GM10248 (cell line): ENCODE results near the gene PITPNC1.
A peak's percentile ranks its signal among the peaks of the same experiment; 100 is the strongest.

Source experiments
- CTCF ChIA-PET: fragments of 300-600 bp; sonication (Branson Sonifier 250); formaldehyde crosslinking; extraction: SDS; loops from one replicate; lab custom pipeline; 2021; ENCODE audit warnings: antibody characterized with exemption; lab: Yijun Ruan, JAX
- POLR2A ChIA-PET: fragments of 350-650 bp; sonication (Branson Sonifier 250); formaldehyde crosslinking; extraction: SDS; loops from one replicate; lab custom pipeline; 2020; ENCODE audit warnings: antibody characterized with exemption; lab: Yijun Ruan, JAX
- DNase-seq: peaks from one replicate; pipeline ENCODE4 v3.0.0; 2012; ENCODE audit errors: extremely low spot score
- CTCF ChIP-seq: IDR thresholded peaks from 2 replicates; pipeline ENCODE4 v1.5.1; 2012; ENCODE audit warnings: mild to moderate bottlenecking, low read depth; ENCODE audit errors: extremely low read depth, missing control alignments, control extremely low read depth

PITPNC1 gene

GRCh38 chr17:67546578-67547527 lies 169.8 kb downstream of the PITPNC1 start:
- peak; percentile 83 for DNase-seq
- POLR2A ChIA-PET: no interaction called here
- TF ChIP-seq CTCF: no peak
- CTCF ChIA-PET: interaction anchor here (0.6 to 3.3 kb wide), 6 partner anchors 12 to 168 kb away, joined by 3 to 10 read pairs (median 4); no protein-coding TSS in a partner anchor

- ChIA-PET CTCF (interaction anchor here (1.8 to 3.3 kb wide), 2 partner anchors 26 to 170 kb away, joined by 4 to 10 read pairs; no protein-coding TSS in a partner anchor), POLR2A (no interaction called here)
These were observed 171.6 kb downstream of the PITPNC1 start for GRCh38 chr17:67548693-67549092.

GRCh38 chr17:67549820-67550219 lies 172.7 kb downstream of the PITPNC1 start:
- ChIA-PET POLR2A (no interaction called here), CTCF (interaction anchor here (0.8 to 2.2 kb wide), 6 partner anchors 9 to 79 kb away, joined by 3 to 8 read pairs (median 4); no protein-coding TSS in a partner anchor)
- TF ChIP-seq CTCF: no peak
- DNase-seq: no peak

More at GRCh38 chr17:67548693-67549092, 171.6 kb downstream of the PITPNC1 start:
- no peak for DNase-seq
- TF ChIP-seq CTCF: no peak

- DNase-seq: no peak
- CTCF ChIA-PET: no interaction called here
- no peak for TF ChIP-seq CTCF
- POLR2A ChIA-PET: no interaction called here
These were observed 177.6 kb downstream of the PITPNC1 start for GRCh38 chr17:67554634-67555033.

- CTCF ChIA-PET: interaction anchor here (1.1 to 2.2 kb wide), 3 partner anchors 19 to 181 kb away, joined by 3 to 9 read pairs (median 3); no protein-coding TSS in a partner anchor
- DNase-seq: no peak
- POLR2A ChIA-PET: no interaction called here
- no peak for TF ChIP-seq CTCF
These were observed 178.8 kb downstream of the PITPNC1 start for GRCh38 chr17:67555855-67556254.

- ChIA-PET CTCF (interaction anchor here (0.8 to 4.8 kb wide), 9 partner anchors 7 to 183 kb away, joined by 3 to 33 read pairs (median 8); no protein-coding TSS in a partner anchor), POLR2A (no interaction called here)
- TF ChIP-seq CTCF: no peak
- DNase-seq: no peak
These were observed 180.2 kb downstream of the PITPNC1 start for GRCh38 chr17:67557052-67557845.
